GM18517 (cell line): ENCODE results near the gene TMEM229A.
"Not testable (repeated sequence)": the region's sequence is repeated elsewhere in the genome, so short reads cannot be mapped to it uniquely, and the experiment has no call there.

Source experiments
- ATAC-seq: cut with Tn5 transposase; IDR thresholded peaks from one replicate; pipeline ENCODE4 v1.9.1; 2021; ENCODE audit warnings: mild to moderate bottlenecking, moderate library complexity; ENCODE audit not compliant: unreplicated experiment

TMEM229A gene

DNA sequence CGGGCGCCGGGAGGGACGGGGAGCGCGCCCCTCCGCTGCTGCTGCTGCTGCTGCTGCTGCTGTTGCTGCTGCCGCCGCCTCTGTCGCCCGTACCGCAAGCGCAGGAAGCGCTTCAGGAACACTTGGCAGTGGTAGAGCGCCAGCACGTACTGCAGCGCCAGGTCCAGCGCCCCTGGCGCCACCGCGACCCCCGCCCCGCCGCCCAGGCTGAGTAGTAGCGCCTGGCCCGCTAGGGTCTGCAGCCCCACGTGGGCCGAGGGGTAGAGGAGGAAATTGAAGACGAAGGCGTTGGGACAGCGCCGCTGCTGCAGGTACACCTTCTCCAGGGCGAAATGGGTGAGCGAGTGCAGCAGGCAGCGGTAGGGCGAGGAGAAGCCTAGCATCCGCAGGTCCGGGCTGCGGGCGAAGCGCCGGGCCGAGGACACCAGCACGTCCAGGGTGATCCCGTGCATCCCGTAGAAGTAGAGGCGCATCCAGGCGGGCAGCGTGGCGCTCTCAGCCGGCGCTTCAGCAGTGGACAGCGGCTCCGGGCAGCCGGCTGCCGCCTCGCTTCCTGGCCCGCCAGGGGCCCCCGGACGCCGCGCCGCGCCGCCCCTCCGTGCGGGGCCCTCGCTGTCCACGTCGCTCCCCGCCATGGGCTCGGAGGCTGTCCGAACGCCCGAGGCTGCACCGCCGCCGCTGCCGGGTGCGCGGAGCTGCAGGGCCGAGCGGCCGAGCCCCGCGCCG lies at the start of gene TMEM229A:
Gene TMEM229A, minus strand, starts transcription at position 699 of the 726 bp plus-strand sequence. Its CDS starts 64 bp downstream, at position 635.
- peak; percentile 62 for ATAC-seq

DNA sequence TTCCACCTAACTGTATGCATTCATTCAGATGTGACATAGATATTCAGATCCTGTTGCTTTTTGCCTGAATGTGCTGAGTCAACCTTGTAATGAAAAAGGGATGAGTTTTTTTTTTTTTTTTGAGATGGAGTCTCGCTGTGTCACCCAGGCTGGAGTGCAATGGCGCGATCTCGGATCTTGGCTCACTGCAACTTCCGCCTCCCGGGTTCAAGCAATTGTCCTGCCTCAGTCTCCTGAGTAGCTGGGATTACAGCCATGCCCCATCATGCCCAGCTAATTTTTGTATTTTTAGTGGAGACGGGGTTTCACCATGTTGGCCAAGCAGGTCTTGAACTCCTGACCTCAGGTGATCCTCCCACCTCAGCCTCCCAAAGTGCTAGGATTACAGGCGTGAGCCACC lies 49.4 kb upstream of the TMEM229A start:
- not testable (repeated sequence) for ATAC-seq

DNA sequence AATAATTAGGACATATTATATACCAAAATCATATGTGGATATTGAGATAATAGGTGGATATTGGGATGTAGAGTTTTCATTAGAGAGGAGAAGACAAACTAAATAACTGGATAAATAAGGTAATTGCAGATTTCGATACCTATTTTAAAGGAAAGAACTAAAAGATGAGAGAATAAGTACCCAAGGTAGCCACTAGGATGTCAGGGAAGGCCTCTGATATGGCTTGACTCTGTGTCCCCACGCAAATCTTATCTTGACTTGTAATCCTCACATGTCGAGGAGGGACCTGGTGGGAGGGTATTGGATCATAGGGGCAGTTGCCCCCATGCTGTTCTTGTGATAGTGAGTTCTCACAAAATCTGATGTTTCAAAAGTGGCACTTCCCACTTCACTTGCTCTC lies 44.7 kb upstream of the TMEM229A start:
- no peak for ATAC-seq

DNA sequence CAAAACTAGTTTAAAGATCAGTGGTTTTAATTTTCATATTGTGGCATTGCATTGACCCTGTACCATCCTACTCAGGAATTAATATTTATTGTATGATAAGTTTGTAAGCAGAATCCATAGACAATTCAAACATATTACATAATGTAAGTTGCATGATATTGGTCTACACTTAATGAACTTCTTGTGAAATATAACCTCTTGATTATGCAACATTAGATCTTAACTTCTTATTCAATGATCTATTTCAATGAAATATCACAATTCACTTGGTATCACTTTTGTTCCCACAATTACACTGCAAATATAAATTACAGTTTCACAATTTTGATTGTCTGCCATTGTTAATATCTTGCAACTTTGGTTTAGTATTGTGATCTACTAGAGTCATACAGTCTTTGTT lies 44.0 kb upstream of the TMEM229A start:
- no peak for ATAC-seq

DNA sequence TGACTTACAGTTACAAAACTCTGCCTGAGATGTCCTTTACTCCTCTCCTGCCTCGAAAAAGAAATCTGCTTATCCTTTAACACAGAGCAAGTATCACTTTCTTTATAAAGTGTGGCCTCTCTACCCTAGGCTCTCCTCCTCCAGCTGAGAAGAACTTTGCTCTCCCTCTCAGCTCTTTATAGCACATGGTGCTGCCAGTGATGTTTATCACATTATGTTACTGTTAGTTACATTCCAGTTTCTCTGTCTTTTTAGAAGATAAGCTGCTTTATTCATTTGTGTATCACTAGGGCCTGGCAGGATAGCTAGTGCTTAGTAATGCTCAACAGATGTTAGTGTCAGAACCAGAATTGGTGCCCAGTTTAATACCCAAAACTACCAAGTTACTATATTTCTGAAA lies 41.1 kb upstream of the TMEM229A start:
- ATAC-seq: no peak

GRCh38 chr7:124073310-124073645 lies 40.4 kb upstream of the TMEM229A start:
- ATAC-seq: no peak

DNA sequence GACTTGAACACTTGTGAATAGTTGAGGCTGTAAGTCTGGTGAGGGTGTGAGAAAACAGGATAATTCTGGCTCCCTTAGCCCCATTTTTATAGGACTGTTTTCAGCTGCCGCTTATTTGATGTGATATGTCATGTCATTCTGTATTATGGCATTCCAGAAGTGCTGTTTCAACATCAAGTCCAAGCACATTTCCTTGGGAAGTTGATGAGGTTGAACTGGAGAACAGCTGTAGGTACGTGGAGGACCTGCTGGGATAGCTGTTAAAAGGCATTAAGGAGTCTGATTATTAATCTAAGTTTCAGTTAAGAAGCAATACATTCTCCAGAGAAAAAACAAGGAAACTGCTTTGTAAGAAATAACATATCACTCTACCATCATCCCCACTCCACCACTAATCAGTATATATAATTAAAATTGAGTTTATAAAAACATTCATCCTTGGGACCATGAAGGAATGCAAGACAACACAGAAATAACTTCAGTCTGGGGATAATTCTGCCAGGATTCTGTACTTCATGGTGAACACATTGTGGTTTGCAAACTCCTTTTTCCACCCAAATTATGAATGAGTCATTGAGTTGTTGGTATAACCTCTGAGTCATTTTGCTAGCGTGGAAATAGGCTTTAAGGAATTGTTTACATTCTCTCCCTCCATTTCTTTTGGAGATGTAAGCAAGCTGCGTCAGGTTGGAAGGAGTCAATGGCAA lies 39.9 kb upstream of the TMEM229A start:
- ATAC-seq: no peak

DNA sequence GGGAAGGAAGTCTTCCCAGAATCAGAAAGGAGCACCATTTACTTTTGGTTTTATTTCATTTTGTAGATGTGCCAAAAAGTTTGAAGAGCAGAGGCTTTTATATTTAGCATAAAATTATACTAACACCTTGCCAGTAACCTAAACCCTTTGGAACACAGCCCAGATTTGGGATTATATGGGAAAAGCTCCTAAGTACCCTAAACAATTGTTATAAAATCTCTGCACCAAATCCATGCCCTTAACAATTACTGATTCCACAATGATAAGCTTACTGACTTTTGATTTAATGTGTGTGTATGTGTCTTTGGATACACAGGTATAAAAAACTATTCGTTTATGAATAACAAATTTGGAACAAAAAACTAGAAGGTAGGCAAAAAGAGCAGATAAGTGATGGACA lies 39.0 kb upstream of the TMEM229A start:
- no peak for ATAC-seq

DNA sequence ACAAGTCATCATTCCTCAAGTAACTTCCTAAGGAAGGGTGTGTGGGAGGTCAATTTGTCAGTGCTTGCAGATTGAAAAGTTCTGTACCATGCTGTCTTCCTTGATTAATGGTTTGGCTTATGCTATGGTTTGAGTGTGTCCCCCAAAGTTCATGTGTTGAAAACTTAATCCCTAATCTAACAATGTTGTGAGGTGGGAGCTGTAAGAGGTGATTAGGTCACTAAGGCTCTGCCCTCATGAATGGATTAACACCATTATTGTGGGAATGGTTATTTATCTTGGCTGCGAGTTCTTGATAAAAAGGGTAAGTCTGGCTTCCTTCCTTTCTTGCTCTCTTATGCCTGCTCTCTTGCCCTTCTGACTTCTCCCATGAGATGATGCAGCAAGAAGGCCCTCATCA lies 29.3 kb upstream of the TMEM229A start:
- ATAC-seq: no peak

- ATAC-seq: no peak
Measured at GRCh38 chr7:124060528-124060927, 27.7 kb upstream of the TMEM229A start.

- ATAC-seq: peak; percentile 100
Measured at GRCh38 chr7:124059375-124059774, 26.5 kb upstream of the TMEM229A start.

- ATAC-seq: no peak
Measured at GRCh38 chr7:124058515-124058914, 25.6 kb upstream of the TMEM229A start.

GRCh38 chr7:124057872-124058271 lies 25.0 kb upstream of the TMEM229A start:
- ATAC-seq: no peak

DNA sequence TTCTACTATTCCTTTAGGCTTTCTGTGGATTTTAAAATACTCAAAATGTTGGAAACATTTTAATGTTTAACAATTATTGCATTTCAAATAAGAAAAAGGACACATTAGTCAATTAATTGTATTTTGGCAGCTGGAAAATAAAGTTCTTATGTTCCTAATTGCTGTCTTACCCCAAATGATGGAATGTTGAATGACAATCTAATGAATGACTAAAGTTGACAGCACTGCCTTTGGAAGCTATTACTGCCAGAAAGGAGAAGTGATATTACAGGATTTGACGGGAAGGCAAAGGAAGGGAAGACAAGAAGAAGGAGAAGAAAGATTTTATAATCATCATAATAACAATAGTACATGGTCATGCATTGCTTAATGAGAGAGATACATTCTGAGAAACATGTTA lies 23.4 kb upstream of the TMEM229A start:
- ATAC-seq: no peak

DNA sequence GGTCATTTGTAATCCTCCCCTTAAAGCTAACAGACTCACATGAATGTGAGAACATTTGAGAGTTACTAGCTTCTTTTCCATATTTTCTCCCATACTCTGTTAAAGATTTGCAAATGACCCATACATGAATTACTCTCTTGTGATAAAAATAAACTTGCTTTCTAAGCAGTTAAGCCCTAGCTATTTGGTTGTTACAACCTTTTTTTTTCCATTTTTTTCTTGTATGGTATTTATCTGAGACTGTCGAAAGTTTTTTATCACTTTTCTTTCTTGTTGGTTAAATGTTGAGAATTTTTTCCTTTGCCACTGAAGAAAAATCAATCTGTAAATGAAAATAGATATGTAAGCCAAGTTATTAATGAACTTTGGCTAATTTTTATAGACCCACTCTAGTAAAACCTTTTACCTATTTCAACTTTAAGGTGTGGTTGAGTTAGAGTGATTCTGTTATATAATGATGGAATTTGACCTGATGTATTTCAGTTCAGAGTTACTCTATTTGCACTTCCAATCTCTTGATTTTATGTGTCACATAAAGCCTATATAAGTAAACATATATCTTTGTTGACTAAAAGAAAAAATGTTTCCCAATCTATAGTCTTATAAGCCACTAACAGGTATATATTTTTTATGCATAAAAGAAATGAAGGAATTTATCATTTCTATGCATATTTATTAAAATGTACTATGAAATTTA lies 19.0 kb upstream of the TMEM229A start:
- ATAC-seq: no peak

DNA sequence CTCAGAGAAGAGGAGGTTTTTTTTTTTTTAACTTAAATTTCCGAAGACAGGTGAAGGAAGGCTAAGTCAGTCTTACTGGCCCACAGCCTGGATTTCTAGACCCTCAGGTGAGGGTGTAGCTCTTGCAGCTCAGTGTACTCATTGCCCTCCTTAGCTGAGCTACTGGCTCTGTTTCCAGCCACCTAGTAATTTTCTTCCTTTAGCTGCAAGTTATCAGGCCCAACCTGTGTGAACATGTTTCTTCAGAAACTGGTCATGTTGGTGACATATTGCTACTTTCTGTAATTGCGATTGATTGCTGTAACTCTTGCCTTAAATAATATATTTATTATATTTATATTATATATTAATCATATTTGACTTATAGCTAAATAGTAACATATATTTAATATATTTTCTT lies 10.0 kb upstream of the TMEM229A start:
- ATAC-seq: no peak

GRCh38 chr7:124041439-124041838 lies 8.6 kb upstream of the TMEM229A start:
- no peak for ATAC-seq

DNA sequence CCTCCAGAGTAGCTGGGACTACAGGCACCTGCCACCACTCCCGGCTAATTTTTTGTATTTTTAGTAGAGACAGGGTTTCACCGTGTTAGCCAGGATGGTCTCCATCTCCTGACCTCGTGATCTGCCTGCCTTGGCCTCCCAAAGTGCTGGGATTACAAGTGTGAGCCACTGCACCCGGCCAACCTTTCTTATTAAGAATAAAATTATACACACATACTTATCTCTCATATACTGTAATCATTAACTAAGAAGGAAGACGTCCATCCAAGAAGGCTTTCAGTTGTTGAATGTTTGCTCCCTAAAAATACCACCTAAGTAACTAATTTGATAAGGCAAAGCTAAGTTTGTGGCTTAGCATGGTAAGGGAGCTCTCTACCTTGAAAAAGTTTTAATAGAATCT lies 5.0 kb upstream of the TMEM229A start:
- not testable (repeated sequence) for ATAC-seq

- no peak for ATAC-seq
Measured at GRCh38 chr7:124035706-124036105, 2.8 kb upstream of the TMEM229A start.

DNA sequence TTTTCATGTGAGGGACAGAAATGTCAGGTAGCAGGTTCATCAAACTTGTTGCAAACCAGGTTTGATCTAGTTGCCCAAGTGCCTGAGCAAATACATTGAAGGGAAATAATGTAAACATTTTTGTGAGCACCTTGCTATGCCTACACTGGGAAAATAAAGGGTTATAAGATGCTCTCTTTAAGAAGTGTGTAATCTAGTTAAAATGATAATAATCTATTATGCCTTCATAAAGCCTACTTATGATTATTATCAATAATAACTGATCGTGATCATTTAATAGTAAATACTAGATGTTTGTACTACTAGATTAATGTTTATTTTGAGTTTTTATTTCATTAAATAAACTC lies 1.9 kb upstream of the TMEM229A start:
- no peak for ATAC-seq

DNA sequence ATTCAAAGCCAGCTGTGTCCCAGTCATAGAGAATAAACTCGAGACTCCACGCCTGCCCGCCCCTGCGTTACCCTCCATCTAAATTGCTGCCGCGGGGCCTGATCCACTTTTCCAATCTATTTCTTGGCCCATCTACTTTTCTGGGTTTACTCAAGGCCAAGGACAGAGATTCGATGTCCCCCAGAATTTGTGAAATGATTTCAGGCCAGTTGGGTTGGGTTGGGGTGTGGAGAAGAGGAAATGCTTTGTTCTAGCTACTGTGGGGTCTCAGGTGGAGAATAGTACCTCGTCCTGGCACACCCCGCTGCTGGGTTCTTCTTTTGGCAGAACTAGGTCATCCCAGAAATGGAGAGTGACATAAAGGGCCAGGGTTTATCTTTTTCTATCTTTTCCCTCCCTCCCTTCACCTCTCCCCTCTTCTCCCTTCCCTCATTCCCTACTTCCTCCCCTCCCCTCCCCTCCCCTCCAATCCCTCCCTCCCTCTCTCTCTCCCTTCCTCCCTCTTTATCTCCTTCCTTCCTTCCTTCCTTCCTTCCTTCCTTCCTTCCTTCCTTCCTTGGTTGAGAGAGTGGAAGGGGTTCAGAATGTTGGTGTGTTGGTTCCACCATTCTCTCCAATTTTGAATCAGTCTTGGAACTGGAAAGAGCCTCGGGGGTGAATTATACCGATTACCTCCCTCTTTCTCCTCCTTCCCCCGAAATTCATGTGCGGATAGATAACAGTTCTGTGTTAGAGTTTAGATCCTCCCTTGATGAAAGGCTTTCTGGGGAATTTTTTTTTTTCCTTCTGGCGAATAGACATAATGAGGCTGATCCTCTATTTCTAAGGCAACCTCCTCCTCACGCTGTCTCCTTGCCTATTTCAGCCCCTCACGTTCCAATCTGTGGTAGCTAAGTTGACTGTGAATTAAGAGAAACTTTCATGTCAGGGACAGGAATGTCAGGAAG lies 1.2 kb upstream of the TMEM229A start:
- ATAC-seq: no peak
